ENCODE data around the gene PPP4R4. TPM values are rescaled to one million over a fixed set of nuclear protein-coding genes. Genes with fewer than 3 reads are reported as not detected.

Gene PPP4R4, protein sequence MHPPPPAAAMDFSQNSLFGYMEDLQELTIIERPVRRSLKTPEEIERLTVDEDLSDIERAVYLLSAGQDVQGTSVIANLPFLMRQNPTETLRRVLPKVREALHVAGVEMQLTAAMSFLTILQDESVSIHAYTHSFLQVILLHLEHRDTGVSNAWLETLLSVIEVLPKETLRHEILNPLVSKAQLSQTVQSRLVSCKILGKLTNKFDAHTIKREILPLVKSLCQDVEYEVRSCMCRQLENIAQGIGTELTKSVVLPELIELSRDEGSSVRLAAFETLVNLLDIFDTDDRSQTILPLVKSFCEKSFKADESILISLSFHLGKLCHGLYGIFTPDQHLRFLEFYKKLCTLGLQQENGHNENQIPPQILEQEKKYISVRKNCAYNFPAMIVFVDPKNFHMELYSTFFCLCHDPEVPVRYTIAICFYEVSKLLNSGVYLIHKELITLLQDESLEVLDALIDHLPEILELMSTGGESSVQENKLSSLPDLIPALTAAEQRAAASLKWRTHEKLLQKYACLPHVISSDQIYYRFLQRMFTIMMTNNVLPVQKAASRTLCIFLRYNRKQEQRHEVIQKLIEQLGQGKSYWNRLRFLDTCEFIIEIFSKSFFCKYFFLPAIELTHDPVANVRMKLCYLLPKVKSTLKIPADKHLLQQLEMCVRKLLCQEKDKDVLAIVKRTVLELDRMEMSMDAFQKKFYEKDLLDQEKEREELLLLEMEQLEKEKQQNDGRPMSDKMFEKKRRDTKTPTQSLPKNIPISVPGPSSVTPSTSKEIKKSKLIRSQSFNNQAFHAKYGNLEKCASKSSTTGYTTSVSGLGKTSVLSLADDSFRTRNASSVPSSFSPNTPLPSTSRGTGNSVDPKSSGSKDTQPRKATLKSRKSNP
- 0.06 and 0.58 TPM in 2 replicates for total RNA-seq

GRCh38 chr14:94173885-94174603, at the start of gene PPP4R4:
TSS of gene PPP4R4 (plus strand) at chr14:94174322. CDS start at chr14:94174466, 144 bp downstream.
- no peak for DNase-seq (ENCODE audit: extremely low read depth, low read depth, low spot score)

- no peak for DNase-seq (ENCODE audit: extremely low read depth, low read depth, low spot score)
Measured at GRCh38 chr14:94124582-94125377, 49.3 kb upstream of the PPP4R4 start.

DNA sequence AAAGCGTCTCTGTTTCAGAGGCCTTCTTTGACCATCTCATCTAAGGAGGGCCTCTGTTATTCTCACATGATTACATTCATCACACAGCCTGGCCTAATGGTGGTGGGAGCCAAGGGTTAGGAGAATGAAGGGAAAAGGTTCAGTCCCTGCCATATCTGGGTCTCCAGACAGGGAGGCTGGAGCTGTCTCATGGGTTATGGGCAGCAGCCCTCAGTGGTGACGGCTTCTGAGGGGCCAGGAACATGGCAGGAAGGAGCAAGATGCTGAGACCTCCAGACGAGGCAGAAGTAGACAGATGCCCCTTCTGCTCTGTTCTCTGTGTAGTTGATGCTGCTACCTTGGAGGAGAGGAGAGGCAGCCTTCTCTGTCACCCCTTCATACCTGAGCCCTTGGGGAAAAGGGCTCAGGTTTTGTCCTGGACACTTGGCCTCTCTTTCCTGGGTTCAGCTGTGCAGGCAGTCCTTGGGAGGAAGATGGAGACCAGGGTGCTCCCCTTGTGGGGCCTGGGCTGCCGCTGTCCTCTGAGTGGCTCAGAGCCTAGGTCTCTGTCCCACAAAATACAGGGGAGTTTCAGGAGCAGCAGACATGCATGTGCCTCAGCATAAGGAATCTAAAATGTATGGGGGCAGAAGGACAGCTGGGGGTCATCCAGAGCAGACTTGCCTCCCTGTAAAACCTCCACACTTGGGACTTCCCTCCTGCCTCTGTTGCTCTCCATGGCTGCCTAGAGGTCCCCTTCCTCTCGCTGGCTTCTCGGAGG, 48.3 kb upstream of the PPP4R4 start:
- no peak for DNase-seq (ENCODE audit: extremely low read depth, low read depth, low spot score)

DNA sequence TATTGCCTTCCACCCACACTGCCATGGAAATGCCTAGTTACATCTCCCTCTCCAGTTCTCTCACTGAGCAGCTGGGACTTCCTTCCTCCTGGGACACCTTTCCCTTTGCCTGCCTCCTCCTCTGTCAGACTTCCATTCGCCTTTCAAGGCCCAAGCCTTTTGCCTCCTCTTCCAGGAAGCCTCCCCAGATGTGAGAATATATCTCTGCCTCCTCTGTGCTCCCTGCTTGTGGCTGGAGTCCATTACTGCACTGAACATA, 47.8 kb upstream of the PPP4R4 start:
- DNase-seq (ENCODE audit: extremely low read depth, low read depth, low spot score): no peak

GRCh38 chr14:94126800-94127199, 47.3 kb upstream of the PPP4R4 start:
- DNase-seq (ENCODE audit: extremely low read depth, low read depth, low spot score): no peak

GRCh38 chr14:94127330-94127729, 46.8 kb upstream of the PPP4R4 start:
- no peak for DNase-seq (ENCODE audit: extremely low read depth, low read depth, low spot score)

DNA sequence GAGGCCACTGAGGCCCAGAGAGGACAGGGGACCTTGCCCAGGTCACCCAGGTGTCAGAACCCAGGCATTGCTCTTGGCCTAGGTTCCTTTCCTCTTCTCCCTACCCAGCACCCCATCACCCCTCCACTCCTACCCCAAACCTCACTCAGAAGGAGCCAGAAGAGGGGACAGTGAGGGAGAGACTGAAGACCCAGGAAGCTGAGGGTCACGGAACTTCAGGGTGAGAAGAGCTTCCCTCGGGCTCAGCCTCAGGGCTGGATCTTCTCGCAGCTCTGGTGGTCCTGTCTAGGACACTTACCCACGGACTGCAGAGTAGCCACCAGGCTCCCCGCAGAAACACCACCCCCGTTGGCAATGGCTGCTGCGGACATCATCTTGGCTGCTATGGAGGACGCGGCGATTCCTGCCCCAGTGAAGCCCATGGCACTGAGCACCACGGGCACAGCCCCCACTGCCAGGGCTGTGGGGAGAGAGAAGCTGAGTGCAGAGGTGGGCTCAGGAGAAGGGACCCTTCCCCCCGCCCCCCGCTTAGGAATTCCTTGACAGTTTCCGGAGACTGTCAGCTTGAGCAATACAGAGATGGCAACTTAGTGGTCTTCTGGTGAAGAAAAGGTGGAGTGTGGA, 45.8 kb upstream of the PPP4R4 start:
- DNase-seq (ENCODE audit: extremely low read depth, low read depth, low spot score): no peak

DNA sequence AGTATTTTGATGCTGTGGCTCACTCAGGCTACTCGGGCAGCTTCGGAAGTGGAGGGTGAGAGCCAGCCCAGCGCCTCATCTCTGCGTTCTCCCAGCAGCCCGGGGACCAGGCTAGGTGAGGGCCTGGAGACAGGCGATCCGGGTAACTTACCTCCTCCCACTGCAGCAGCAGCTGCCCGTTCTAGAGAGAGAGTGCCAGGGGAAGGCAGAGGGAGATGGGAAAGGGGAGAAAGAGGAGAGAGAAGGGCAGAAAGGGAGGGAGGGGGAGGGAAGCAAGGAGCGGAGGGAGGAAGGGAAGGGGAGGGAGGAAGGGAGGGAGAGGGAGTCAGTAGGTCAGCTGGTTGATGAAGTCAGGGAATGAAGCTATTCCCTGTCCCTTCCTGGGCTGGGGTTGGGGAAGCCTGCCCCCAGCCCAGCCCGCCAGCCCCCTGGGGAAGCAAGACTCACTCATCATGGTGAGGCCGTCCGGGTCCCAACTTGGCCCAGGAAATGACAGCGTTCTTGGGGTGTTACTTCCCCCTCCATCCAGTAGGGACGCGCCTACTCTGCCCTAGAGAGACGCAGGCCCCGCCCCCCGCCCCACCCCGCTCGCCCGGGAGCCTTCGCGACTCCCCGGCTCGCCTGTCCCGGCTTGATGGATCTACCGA, 44.9 kb upstream of the PPP4R4 start, which contains the start of gene IFI27L2:
IFI27L2 (minus strand) TSS at position 494 of the 647 bp plus-strand sequence; CDS start at position 454, 40 bp downstream.
- no peak for DNase-seq (ENCODE audit: extremely low read depth, low read depth, low spot score)

DNA sequence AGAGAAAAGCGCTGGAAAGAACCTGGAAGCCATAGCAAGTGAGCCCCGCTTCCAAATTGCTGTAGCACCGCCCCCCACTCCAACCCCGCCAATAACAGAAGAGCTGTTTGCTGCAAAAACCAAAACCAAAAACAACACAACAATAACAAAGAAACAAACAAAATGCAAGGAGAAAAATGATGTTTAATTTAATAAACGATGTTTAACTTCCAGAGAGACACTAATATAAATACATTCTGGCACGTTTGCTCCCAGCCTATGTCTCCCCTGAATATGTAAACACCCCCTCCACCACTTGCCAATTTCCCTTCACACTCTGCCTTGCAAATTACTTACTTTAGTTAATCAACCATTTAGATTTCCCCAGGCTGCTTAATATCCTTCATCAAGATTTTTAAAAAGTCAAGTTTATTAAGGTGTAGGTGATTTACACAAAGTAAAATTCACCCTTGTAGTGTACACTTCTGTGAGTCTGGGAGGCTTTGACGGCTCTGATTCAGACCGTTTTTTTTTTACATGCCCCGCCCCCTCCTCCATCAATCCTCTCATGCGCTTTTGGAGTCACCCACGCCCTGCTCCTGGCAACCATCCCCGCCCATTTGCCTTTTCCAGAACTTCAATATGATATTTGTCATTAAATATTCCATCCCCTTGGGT, 44.2 kb upstream of the PPP4R4 start:
- no peak for DNase-seq (ENCODE audit: extremely low read depth, low read depth, low spot score)

DNA sequence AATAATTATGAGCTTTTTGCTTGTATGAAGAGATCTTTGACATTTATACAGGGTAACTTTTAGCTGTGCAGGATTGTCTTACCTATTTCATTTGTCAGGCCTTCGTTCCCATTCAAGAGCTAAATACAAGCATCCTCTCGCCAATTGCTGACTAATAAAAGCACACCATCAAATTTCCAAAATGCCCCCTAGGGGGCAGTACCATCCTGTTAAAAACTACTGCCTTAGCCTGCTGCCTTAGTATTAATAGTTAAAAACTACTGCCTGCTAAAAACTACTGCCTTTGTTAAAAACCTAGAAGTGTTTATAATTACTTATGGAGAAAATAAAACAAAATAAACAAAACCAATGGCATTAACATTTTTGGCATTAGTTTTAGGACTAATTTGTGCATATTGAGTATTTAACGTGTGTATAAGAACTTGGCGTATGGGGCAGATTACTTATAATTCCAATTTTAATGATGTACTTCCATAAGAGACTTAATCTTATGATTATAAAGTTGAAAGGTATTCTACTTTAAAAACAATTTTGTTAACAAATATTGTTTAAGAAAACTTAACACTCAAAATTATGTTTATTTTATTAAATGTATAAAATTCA, 41.7 kb upstream of the PPP4R4 start:
- peak; percentile 42 for DNase-seq (ENCODE audit: extremely low read depth, low read depth, low spot score)

DNA sequence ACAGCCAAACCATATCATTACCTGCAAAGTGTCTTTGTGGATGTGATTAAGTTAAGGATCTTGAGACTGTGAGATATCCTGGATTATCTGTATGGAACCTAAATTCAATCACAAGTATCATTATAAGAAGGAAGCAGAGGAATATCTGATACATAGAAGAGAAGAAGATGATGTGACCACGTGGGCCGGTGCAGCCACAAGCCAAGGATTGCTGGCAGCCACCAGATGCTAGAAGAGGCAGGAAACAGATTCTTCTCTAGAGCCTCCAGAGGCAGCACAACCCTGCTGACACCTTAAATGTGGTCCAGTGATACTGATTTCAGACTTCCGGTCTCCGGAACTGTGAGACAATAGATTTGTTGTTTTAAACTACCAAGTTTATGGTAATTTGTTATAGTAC, 38.6 kb upstream of the PPP4R4 start:
- no peak for DNase-seq (ENCODE audit: extremely low read depth, low read depth, low spot score)

DNA sequence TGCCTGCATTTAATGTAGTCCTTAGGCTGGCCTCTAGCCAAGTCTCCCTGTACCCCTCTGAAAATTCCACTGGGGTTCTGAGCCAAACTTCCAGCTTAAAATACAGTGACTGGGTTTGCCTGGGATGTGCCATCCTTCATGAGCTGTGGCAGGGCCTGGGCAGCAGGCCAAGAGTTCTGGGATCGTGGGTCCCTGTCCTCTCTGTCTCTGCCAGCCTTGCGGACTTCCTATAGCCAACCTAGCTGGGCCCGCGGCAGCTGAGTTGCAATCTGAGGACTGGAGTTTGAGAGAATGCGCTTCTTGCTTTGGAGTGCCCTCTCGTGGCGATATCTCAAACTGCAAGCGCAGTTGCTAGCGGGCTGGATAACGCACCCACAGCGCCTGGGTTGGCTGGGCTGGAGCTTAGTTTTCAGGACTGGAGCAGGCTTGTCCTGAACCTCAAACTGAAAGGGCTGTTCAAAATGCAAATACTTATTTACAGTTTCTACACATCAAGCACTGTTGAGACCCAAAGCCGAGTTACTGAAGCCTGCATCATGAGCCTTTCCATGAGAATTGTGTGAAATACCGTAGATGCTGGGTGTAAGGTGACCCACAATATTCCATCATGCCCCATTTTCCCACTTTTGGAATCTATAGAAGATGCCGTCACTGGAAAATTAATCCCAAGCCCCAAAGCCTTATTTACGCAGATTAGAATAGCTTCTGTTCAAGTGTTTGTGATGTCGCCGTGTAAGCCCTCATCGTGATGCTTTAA, 37.4 kb upstream of the PPP4R4 start:
- DNase-seq (ENCODE audit: extremely low read depth, low read depth, low spot score): peak; percentile 58

GRCh38 chr14:94138251-94138650, 35.9 kb upstream of the PPP4R4 start:
- no peak for DNase-seq (ENCODE audit: extremely low read depth, low read depth, low spot score)

GRCh38 chr14:94139006-94139405, 35.1 kb upstream of the PPP4R4 start:
- no peak for DNase-seq (ENCODE audit: extremely low read depth, low read depth, low spot score)

- DNase-seq (ENCODE audit: extremely low read depth, low read depth, low spot score): no peak
Measured at GRCh38 chr14:94139421-94139820, 34.7 kb upstream of the PPP4R4 start.

GRCh38 chr14:94142247-94142646, 31.9 kb upstream of the PPP4R4 start:
- DNase-seq (ENCODE audit: extremely low read depth, low read depth, low spot score): no peak

DNA sequence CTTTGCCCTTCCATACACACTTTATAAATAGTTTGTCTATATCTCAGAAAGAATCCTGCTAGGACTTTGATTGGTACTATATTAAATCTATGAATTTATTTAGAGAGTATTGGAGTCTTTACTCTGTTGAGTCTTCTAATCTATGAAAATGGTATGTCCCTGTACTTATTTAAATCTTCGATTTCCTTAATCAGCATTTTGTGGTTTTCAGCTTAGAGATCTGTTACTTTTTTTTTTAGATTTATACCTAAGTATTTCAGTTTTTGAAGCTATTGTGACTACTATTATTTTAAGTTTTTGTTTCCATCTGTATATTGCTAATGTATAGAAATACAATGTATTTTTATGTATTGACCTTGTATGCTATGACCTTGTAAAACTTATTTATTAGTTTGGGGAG, 31.3 kb upstream of the PPP4R4 start:
- no peak for DNase-seq (ENCODE audit: extremely low read depth, low read depth, low spot score)
